HG03280 (cell line): Measurements from ENCODE around the gene OTOP2.
"Not testable (repeated sequence)": the region's sequence is repeated elsewhere in the genome, so short reads cannot be mapped to it uniquely, and the experiment has no call there.

Experiments
- ATAC-seq: cut with Tn5 transposase; IDR thresholded peaks from one replicate; pipeline ENCODE4 v1.9.1; 2021; ENCODE audit warnings: mild to moderate bottlenecking, moderate library complexity; ENCODE audit not compliant: unreplicated experiment

The OTOP2 gene

DNA sequence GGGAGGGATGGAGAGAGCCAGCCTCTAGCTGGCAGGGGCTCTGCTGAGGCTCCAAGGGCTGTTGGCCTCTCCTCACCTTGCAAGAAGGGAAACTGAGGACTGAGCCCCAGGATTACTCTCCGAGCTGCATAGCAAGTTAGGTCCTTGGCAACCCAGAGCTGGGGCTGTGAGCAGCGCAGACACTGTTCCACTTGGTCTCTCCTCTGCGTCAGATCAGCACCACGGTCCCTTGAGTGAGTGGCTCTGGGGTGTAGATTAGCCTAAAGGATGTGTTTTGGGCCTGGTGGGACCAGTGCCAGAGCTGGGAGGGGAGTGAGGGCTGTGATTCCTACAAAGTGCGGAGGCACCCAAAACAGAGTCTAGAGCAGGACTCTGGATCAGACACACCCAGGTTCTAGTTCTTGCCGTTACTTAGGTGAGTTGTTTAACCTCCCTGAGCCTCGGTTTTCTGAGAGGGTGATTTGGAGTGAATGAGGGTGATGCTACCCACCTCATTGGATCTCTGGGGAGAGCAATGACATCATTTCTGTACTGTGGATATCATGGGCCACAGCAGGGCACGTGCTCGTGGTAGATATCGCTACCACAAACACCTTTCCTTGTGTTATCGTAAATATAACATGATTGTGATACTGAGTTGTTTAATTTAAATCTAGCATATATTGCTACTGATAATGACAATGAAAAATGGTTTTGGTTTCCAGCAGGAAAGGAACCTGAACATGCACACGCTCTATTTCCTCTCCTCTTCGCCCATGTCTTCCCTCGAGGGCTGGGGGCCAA is 22.5 kb upstream of the OTOP2 start:
- no peak for ATAC-seq

DNA sequence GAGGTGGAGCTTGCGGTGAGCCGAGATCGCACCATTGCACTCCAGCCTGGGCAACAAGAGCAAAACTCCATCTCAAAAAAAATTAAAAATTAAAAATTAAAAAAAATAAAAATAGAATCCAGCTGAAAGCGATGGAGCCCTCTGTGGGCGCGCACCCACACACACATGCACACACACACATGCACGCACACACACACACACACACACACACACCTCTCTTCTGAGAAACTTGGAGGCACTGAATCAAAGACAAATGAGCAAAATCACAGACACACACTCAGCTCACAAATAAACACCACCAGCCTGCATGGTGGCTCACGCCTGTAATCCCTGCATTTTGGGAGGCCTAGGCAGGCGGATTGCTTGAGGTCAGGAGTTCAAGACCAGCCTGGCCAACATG is 21.0 kb upstream of the OTOP2 start:
- no peak for ATAC-seq

DNA sequence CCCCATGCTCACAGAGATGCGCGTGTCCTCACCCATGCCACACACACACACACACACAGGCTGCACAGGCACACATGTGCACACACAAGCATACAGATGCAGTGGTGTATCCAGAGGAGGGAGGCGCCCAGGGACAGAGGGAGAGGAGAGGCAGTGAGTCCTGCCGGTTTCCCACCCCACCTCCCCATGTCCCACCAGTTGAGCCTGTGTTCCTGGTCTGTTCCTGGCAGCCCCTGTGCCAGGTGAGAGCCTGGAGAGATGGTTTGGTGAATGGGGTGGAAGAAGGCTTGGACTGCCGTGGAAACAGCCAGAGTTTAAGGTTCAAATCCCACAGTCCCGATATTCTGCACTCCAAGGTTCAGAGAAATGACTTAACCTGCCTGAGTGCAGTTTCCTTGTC is 20.4 kb upstream of the OTOP2 start:
- ATAC-seq: no peak

DNA sequence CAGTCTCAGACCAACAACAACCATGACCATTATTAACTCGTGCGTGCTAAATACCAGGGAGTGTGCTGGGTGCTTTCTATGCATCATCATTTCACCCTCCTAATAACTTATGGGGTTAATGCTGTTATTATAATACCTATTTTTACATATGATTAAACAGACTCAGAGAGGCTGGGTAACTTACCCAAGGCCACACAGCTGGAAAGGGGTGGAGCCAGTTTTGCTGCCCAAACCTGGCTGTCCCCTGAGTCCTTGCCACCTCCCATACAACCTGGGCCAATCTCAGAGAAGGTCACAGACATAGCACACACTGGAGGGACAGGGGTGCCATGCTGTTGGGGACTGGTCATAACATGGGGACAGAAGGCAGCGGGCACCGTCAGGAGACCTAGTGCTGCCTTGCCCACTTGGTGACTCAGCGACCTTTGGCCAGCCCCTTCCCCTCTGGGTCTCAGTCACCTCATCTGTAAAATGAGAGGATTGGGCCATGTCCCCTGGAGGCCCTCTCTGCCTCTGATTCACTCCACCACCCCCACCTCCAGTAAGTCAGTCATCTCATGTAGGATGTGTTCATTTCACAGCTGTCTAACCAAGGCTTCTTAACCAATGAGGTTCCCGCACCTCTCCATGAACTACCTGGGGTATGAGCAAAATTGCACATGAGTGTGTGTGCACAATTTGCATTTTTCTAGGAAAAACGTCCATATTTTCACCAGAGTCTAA is 19.2 kb upstream of the OTOP2 start:
- no peak for ATAC-seq

DNA sequence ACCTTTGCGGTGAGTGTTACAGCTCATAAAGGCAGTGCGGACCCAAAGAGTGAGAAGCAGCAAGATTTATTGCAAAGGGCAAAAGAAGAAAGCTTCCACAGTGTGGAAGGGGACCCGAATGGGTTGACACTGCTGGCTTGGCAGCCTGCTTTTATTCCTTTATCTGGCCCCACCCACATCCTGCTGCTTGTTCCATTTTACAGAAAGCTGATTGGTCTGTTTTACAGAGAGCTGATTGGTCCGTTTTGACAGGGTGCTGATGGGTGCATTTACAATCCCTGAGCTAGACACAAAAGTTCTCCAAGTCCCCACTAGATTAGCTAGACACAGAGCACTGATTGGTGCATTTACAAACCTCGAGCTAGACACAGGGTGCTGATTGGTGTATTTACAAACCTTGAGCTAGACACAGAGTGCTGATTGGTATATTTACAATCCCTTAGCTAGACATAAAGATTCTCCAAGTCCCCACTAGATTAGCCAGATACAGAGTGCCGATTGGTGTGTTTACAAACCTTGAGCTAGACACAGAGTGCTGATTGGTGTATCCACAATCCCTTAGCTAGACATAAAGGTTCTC is 17.8 kb upstream of the OTOP2 start:
- not testable (repeated sequence) for ATAC-seq

- no peak for ATAC-seq
Measured at GRCh38 chr17:74907012-74907411, 17.1 kb upstream of the OTOP2 start.

GRCh38 chr17:74909097-74909496 is 15.0 kb upstream of the OTOP2 start:
- not testable (repeated sequence) for ATAC-seq

DNA sequence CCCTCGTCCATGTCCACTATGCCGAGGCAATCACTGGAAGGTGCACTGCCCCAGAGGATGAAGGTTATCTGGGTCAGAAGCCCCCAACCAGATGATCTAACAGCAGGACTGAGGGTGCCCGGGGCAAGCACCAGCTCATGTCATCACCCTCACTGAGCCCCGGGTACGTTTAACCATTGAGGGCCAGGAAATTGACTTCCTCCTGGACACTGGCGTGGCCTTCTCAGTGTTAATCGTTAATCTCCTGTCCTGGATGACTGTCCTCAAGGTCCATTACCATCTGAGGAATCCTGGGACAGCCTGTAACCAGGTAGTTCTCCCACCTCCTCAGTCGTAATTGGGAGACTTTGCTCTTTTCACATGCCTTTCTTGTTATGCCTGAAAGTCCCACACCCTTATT is 12.7 kb upstream of the OTOP2 start:
- not testable (repeated sequence) for ATAC-seq

- ATAC-seq: no peak
Measured at GRCh38 chr17:74916136-74916850, 7.8 kb upstream of the OTOP2 start.

GRCh38 chr17:74916851-74917199 is 7.2 kb upstream of the OTOP2 start:
- no peak for ATAC-seq

GRCh38 chr17:74917430-74917829 is 6.6 kb upstream of the OTOP2 start:
- no peak for ATAC-seq

- ATAC-seq: no peak
Measured at GRCh38 chr17:74918906-74919305, 5.2 kb upstream of the OTOP2 start.

- no peak for ATAC-seq
Measured at GRCh38 chr17:74919440-74920305, 4.4 kb upstream of the OTOP2 start.

DNA sequence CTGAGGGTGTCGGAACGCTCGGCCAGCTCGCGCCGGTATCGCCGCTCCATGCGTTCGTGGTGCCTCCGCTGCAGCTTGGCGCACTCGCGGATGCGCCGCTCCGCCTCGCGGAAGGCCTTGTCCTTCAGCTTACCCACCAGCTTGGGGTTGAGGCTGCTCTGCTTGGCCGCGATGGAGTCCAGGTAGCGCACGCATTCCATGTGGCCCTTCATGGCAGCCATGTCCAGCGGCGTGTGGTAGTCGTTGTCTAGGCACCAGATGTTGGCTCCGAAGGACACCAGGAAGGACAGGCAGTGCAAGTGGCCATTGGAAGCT is 3.8 kb upstream of the OTOP2 start:
- ATAC-seq: no peak

- no peak for ATAC-seq
Measured at GRCh38 chr17:74920642-74921025, 3.4 kb upstream of the OTOP2 start.

DNA sequence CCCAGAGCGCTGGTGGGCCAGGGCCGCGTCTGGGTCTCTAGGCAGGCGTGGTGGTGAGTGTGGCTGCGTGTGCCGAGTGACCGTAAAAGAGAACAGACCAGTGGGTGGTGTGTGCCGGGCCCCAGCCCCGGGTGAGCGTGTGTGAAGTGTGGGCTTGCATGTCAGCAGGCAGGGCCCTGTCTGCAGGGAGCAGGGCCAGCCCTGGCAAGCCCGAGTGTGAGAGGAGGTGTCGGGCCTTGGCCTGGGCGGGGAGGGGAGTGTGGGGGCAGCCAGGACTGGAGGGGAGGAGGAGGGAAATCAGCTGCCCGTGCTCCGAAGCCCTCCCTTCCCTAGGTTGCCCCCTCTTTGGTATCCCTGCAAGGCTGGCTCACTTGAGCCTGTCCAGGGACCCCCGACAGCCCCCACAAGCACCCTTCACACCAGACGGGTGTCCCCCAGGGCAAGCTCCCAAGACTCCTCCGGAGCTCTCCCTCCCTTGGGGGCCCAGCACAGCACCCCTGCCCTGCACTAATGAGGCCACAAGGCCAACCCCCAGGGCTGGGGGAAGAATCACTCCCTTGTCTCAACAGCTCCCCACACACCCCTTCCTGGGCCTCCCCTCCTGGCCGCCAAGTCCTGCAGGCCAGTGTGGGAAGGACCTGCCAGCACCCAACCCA is 2.9 kb upstream of the OTOP2 start:
- no peak for ATAC-seq

DNA sequence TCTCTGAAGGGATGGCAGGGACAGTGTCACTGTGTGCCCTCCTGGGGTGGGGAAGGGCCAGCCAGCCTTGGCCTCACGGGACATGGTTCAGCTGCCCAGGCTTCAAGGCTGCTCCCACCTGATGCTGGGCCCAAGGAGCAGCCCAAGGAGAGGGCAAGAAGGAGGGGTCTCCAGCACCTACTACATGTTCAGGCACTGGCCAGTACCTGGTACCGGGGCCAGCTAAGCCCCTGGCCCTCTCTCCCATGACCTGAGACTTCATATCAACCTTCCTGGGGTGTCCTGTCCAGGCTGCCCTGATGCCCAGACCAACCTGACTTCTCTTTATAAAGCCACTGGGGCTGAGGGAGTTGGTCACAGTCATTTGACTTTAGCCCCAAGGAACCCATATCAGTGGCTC is 2.3 kb upstream of the OTOP2 start:
- no peak for ATAC-seq

DNA sequence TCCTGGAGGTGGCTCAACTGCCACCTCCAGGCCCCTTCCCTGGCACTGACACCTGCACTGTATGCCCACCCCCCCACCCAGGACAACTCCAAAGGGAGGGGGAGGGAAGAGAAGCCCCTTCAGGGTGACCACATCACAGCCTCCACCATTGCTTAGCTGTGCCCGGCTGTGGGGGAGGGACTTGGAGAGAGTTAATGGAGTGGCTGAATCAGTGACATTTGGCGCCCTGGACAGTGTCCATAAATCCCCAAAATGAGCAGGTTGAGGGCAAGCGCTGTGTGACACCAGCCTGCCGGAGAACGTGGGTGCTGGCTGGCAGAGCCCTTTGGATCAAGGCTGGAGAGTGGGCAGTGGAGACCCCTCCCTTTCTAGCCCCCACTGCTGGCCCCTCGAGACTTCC is 1.9 kb upstream of the OTOP2 start:
- no peak for ATAC-seq

DNA sequence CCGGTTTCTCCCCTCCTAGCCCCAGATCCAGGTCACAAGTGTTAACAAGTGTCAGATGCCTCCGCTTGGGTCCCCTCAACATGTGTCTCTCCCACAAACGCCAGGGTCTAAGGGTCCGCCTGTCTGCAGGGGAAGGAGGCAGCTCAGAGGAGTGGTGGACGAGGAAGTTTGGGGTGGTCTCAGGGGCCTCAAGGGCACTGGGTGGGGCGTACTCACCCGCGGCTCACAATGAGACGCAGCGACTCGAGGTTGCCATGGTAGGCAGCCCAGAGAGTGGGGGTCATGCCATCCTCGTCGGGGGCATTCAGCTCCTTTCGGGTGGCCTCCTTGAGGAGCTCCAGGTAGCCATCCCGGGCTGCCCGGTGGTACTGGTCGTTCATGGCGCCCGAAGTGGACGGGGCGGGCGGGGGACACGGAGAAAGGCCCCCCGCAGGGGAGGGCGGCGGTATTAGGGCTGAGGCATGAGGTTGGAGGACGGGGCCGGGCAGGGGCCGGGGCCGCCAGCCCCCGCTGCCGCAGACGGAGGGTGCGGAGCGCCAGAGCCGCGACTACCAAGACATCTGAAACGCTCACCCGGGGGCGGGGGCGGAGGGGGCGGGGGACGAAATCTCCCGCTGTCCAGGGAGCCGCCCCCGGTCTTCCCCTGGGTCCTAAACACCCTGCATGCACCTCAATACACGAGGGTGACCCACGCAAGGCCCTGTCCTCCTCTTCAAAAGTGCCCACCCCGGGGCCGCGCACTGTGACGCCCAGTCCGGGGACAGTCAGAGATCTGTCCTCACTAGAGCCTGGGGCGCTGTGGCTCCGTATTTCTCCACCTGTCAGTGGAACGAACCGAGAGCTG is 1.2 kb upstream of the OTOP2 start, which contains the start of gene USH1G:
Gene USH1G (minus strand): TSS at position 562 of the 844 bp plus-strand sequence. CDS start 182 bp downstream, at position 380.
- no peak for ATAC-seq
